Right lobe of liver (tissue), 4 donors: ENCODE results near the gene IGF2BP3.

Experiments used
- CTCF ChIP-seq, 4 donors: fragments of 200-600 bp in 3 of 4; fragments of 450-650 bp in 1 of 4; IDR thresholded peaks; one replicate each; pipeline versions ENCODE4 v1.5.1 to v1.8.0; 2016 to 2022; ENCODE audit warnings: antibody characterized with exemption in 4 of 4, mild to moderate bottlenecking in 2 of 4
- POLR2A ChIP-seq: fragments of 450-650 bp; IDR thresholded peaks from one replicate; pipeline ENCODE4 v1.6.1; 2017; ENCODE audit warnings: antibody characterized with exemption, mild to moderate bottlenecking
- donor health status: DM: no; HTN: no; CAD: no.
- donor health status: DM: no; HTN: no; CAD: no.
- donor health status: DM: no; HTN: yes; CAD: no.

GRCh38 chr7:23337374-23337773, 132.9 kb downstream of the IGF2BP3 start:
- no peak for TF ChIP-seq POLR2A
- no peak for TF ChIP-seq CTCF (IDR thresholded peaks at IDR 0.05)
